Neural crest cell (in vitro differentiated cells): ENCODE results near the gene AGTRAP. TPM values are rescaled to one million over a fixed set of nuclear protein-coding genes. Genes with fewer than 3 reads are reported as not detected.

ENCODE experiments used
- DNase-seq: peaks from one replicate; pipeline ENCODE4 v3.0.0; 2021; ENCODE audit warnings: low read depth, mixed read lengths, low spot score
- H3K27ac Mint-ChIP-seq: one replicate; pipeline ENCODE4 v1.8.0; 2021; ENCODE audit warnings: mild to moderate bottlenecking, mixed read lengths; ENCODE audit not compliant: unreplicated experiment
- H3K27me3 Mint-ChIP-seq: 2 replicates; pipeline ENCODE4 v1.8.0; 2021; ENCODE audit warnings: low read depth, mild to moderate bottlenecking, mixed read lengths
- H3K36me3 Mint-ChIP-seq: 2 replicates; pipeline ENCODE4 v1.8.0; 2021; ENCODE audit warnings: low read depth, mild to moderate bottlenecking, mixed read lengths
- H3K4me1 Mint-ChIP-seq: 2 replicates; pipeline ENCODE4 v1.8.0; 2021; ENCODE audit warnings: mixed read lengths
- H3K4me3 Mint-ChIP-seq: one replicate; pipeline ENCODE4 v1.8.0; 2021; ENCODE audit warnings: mild to moderate bottlenecking, mixed read lengths
- H3K9me3 Mint-ChIP-seq: 2 replicates; pipeline ENCODE4 v1.8.0; 2021; ENCODE audit warnings: mixed read lengths
- total RNA-seq: library from RNA; stranded (reverse); gene quantifications from 2 replicates; pipeline ENCODE4 v1.2.1, GENCODE V29; 2021
- TF ChIP-seq, protein P1 (sequence below): fragments of 200-600 bp; sonication (generic); conservative IDR thresholded peaks from 2 replicates; pipeline ENCODE4 v1.5.0; 2021; ENCODE audit warnings: antibody characterized with exemption, mild to moderate bottlenecking

AGTRAP gene
- total RNA-seq, 1 donor from 2014 or later = 36.9 TPM

- DNase-seq = no peak
- no peaks in the 10 kb centered on the region for H3K36me3 Mint-ChIP-seq
- no peak overlapping the region for H3K4me3 Mint-ChIP-seq
- no peaks in the 10 kb centered on the region for H3K27me3 Mint-ChIP-seq
- H3K9me3 Mint-ChIP-seq = no peaks in the 10 kb centered on the region
- H3K4me1 Mint-ChIP-seq = no peaks in the 10 kb centered on the region
- no peak overlapping the region for H3K27ac Mint-ChIP-seq
- TF ChIP-seq, protein P1, sequence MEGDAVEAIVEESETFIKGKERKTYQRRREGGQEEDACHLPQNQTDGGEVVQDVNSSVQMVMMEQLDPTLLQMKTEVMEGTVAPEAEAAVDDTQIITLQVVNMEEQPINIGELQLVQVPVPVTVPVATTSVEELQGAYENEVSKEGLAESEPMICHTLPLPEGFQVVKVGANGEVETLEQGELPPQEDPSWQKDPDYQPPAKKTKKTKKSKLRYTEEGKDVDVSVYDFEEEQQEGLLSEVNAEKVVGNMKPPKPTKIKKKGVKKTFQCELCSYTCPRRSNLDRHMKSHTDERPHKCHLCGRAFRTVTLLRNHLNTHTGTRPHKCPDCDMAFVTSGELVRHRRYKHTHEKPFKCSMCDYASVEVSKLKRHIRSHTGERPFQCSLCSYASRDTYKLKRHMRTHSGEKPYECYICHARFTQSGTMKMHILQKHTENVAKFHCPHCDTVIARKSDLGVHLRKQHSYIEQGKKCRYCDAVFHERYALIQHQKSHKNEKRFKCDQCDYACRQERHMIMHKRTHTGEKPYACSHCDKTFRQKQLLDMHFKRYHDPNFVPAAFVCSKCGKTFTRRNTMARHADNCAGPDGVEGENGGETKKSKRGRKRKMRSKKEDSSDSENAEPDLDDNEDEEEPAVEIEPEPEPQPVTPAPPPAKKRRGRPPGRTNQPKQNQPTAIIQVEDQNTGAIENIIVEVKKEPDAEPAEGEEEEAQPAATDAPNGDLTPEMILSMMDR = no peak
These were observed 42.4 kb downstream of the AGTRAP start for GRCh38 chr1:11778336-11778735.

DNA sequence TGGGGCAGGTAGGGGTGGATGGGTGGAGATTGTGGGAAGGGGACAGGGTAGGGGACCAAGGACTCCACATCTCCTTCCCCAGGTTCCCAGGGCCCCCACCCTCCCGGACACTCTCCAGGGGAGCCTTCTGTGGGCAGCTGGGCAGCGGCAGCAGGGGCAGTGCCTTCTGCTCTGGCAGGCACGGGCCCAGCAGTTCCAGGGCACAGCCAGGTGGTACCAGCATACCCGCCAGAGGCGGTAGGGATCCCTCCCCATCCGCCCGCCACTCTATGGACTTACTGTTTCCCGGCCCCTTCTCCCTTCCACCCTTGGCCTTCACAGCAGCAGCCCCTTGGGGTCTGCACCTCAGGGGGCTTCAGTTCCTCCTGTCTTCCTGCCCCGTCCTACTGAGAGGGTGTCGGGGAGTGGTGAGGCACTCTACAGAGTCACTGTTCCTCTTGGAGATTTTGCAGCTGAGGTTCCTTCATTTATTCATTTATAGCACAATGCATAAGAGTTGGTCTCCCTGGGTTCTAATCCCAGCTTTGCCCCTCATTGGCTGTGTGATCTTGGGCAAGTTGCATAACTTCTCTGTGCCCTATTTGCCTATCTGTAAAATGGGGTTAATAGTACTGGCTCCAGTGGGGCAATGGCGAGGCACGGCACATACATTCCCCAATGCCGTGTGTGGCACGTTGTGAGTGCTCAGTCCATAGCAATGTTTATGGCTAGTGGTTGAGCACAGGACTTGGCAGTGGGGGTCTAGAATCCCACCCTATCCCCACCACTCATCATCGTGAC, 43.1 kb downstream of the AGTRAP start:
- H3K36me3 Mint-ChIP-seq = no peaks in the 10 kb centered on the region
- DNase-seq = no peak

DNA sequence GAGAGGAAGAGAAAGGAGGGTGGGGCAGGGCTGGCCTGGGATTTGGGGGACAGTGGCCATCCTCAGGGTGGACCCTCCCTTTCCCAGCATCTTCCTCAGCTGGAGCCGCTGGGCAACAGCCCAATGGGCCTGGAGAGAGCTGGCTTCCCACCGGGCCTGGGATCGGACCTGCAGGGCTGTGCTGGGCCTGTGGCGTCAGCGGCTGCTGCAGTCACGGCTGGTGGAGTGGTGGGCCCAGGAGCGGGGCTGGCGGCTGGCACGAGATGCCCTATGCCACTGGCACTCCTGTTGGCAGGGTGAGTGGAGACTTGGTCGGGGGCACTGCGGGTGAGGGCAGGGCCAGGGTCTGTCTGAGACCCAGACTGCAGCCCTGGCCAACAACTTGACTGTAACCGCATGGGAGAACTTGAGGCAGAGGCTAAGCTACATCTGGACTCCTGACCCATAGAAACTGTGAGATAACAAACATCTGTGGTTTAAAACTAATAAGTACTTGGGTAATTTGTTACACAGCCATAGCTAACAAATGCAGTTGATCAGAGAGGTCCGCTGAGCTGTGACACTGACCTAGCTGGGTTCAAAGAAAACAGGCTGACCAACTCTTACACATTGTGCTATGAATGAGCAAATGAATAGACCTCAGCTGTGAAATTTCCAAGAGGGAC, 43.9 kb downstream of the AGTRAP start:
- TF ChIP-seq, protein P1 = no peak
- no peak overlapping the region for H3K4me3 Mint-ChIP-seq
- no peak for DNase-seq
- no peaks in the 10 kb centered on the region for H3K4me1 Mint-ChIP-seq
- no peaks in the 10 kb centered on the region for H3K36me3 Mint-ChIP-seq
- H3K27ac Mint-ChIP-seq = no peak overlapping the region
- H3K27me3 Mint-ChIP-seq = no peaks in the 10 kb centered on the region
- H3K9me3 Mint-ChIP-seq = no peaks in the 10 kb centered on the region

More for the DNA sequence above, 43.1 kb downstream of the AGTRAP start:
- Mint-ChIP-seq H3K27me3 (no peaks in the 10 kb centered on the region), H3K4me3 (no peak overlapping the region), H3K27ac (no peak overlapping the region), H3K4me1 (no peaks in the 10 kb centered on the region), H3K9me3 (no peaks in the 10 kb centered on the region)
- TF ChIP-seq, protein P1 = no peak

DNA sequence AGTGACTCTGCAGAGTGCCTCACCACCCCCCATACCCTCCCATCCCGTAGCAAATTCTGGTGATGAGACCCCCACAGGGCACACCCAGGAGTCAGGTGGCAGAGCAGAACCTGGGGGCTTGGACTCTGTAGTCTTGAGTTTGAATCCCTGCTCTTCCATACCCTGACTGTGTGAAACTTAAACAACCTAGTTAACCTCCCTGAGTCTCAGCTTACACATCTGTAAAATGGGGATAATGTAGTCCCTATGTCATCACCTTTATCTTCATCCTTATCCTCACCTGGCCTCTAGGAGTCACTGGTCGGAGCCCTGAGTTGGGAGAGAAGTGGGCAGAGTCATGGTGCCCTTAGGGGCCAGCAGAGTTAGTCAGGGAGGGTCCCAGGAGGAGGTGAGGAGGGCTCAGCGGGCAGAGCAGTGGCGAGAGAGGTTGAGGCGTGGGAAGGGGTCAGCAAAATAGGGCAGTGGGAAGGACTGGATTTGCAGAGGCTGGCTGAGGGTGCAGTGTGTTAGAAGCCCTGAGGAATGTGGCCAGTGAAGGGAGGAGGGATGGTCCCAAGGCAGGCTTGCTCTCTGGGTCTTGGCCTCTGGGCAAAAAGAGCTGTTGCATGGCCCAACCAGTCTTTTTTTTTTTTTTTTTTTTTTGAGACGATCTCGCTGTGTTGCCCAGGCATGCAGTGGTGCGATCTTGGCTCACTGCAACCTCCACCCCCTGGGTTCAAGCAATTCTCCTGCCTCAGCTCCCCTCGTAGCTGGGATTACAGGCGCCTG, 44.6 kb downstream of the AGTRAP start:
- no peak overlapping the region for H3K4me3 Mint-ChIP-seq
- TF ChIP-seq, protein P1 = no peak
- no peak for DNase-seq
- H3K36me3 Mint-ChIP-seq = no peaks in the 10 kb centered on the region
- no peaks in the 10 kb centered on the region for H3K9me3 Mint-ChIP-seq
- peaks cover 5% of the 10 kb centered on the region for H3K4me1 Mint-ChIP-seq
- no peaks in the 10 kb centered on the region for H3K27me3 Mint-ChIP-seq
- H3K27ac Mint-ChIP-seq = peak overlapping the region; percentile 28

GRCh38 chr1:11781297-11781696, 45.4 kb downstream of the AGTRAP start:
- Mint-ChIP-seq H3K27ac (no peak overlapping the region), H3K4me1 (peaks cover 5% of the 10 kb centered on the region), H3K36me3 (no peaks in the 10 kb centered on the region), H3K4me3 (no peak overlapping the region), H3K27me3 (no peaks in the 10 kb centered on the region), H3K9me3 (no peaks in the 10 kb centered on the region)
- DNase-seq = no peak
- TF ChIP-seq, protein P1 = no peak
